ENCODE measurements around the gene MASP2.
"Not testable (repeated sequence)": the region's sequence is repeated elsewhere in the genome, so short reads cannot be mapped to it uniquely, and the experiment has no call there.

Gene MASP2

GRCh38 chr1:11046625-11047365 is at the start of gene MASP2:
Gene MASP2 (minus strand): TSS chr1:11047239. CDS start chr1:11047207, 32 bp downstream.
- DNase-seq (ENCODE audit: low read depth in 2 of 2) = no peak

DNA sequence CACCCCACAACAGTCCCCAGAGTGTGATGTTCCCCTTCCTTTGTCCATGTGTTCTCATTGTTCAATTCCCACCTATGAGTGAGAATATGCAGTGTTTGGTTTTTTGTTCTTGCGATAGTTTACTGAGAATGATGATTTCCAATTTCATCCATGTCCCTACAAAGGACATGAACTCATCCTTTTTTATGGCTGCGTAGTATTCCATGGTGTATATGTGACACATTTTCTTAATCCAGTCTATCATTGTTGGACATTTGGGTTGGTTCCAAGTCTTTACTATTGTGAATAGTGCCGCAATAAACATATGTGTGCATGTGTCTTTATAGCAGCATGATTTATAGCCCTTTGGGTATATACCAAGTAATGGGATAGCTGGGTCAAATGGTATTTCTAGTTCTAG is 36.7 kb upstream of the MASP2 start:
- not testable (repeated sequence) for DNase-seq (ENCODE audit: low read depth in 2 of 2)

DNA sequence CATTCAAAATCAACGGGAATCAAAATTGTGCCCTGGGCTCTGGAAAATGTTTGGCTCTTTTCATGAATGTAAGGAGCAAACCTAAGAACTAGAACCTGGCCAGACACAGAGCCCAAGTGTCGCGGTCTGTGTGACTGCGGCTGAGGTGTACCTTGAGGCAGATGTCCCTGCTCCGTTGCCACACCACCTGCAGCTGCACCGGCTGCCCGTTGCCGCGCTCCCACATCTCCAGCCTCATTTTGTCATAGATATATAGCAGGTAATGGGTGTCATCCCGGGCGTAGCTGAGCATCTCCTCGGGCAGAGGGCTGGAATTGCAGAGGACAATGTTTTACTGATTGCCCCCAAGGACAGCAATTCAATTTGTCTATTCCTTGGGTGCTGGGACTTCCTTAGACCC is 33.9 kb upstream of the MASP2 start:
- DNase-seq (ENCODE audit: low read depth in 2 of 2) = no peak

GRCh38 chr1:11078631-11079030 is 31.6 kb upstream of the MASP2 start:
- no peak for DNase-seq (ENCODE audit: low read depth in 2 of 2)

DNA sequence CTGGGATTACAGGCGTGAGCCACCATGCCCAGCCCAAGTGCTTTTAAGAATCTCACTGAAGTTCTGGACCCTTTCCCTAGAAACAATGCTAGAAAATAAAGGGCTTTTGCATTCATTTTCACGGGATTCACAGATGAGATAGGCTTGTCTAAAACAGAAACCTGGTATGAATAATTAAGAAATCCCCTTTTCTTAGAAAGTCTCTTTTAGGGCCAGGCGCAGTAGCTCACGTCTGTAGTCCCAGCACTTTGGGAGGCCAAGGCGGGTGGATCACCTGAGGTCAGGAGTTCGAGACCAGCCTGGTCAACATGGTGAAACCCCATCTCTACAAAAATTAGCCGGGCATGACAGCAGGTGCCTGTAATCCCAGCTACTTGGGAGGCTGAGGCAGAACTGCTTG is 26.4 kb upstream of the MASP2 start:
- not testable (repeated sequence) for DNase-seq (ENCODE audit: low read depth in 2 of 2)

GRCh38 chr1:11072216-11072917 is 25.3 kb upstream of the MASP2 start:
- DNase-seq (ENCODE audit: low read depth in 2 of 2) = no peak

- DNase-seq (ENCODE audit: low read depth in 2 of 2) = no peak
These were observed 24.6 kb upstream of the MASP2 start for GRCh38 chr1:11071463-11072215.

- no peak for DNase-seq (ENCODE audit: low read depth in 2 of 2)
These were observed 23.8 kb upstream of the MASP2 start for GRCh38 chr1:11070876-11071275.

- no peak for DNase-seq (ENCODE audit: low read depth in 2 of 2)
These were observed 21.8 kb upstream of the MASP2 start for GRCh38 chr1:11068600-11069473.

GRCh38 chr1:11067716-11068599 is 20.9 kb upstream of the MASP2 start:
- DNase-seq (ENCODE audit: low read depth in 2 of 2) = no peak

DNA sequence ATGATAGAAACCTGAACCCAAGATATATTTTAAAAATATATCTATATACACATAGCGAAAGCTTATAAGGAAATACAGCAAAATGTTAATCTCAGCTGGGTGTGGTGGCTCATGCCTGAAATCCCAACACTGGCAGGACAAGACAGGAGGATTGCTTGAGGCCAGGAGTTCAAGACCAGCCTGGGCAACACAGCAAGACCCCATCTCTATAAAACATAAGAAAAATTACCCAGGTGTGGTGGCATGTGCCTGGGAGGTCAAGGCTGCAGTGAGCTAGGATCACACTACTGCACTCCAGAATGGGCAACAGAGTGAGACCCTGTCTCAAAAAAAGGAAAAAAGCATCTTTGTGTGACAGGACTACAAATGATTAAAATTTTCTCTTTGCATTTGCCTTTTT is 18.8 kb upstream of the MASP2 start:
- no peak for DNase-seq (ENCODE audit: low read depth in 2 of 2)

DNA sequence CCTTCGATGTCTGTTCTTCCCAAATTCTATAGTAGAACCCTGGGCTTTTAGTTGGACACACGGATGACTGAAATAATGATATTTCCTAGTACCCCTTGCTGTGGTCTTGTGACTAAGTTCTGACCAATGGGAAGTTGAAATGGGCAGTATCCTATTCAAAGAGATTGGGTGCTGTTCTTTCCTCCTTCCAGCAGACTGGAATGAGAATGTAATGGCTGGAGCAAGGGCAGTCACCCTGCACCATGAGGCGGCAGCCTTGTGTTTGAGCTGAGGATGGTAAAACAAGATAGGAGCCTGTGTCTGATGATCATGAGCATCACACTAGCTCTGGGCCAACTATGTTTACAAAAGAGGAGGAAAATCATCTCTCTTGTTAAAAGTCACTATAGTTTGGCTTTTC is 17.9 kb upstream of the MASP2 start:
- no peak for DNase-seq (ENCODE audit: low read depth in 2 of 2)

- DNase-seq (ENCODE audit: low read depth in 2 of 2) = not testable (repeated sequence)
These were observed 17.0 kb upstream of the MASP2 start for GRCh38 chr1:11063937-11064537.

- DNase-seq (ENCODE audit: low read depth in 2 of 2) = peak; percentile 30 to 32
These were observed 15.9 kb upstream of the MASP2 start for GRCh38 chr1:11062965-11063401.

- DNase-seq (ENCODE audit: low read depth in 2 of 2) = no peak
These were observed 14.8 kb upstream of the MASP2 start for GRCh38 chr1:11061652-11062365.

- DNase-seq (ENCODE audit: low read depth in 2 of 2) = peak; percentile 70 to 91
These were observed 13.2 kb upstream of the MASP2 start, which contains the start of gene SRM for GRCh38 chr1:11059968-11060830. Gene SRM (minus strand): TSS chr1:11060018. CDS start chr1:11059943, 75 bp downstream.

DNA sequence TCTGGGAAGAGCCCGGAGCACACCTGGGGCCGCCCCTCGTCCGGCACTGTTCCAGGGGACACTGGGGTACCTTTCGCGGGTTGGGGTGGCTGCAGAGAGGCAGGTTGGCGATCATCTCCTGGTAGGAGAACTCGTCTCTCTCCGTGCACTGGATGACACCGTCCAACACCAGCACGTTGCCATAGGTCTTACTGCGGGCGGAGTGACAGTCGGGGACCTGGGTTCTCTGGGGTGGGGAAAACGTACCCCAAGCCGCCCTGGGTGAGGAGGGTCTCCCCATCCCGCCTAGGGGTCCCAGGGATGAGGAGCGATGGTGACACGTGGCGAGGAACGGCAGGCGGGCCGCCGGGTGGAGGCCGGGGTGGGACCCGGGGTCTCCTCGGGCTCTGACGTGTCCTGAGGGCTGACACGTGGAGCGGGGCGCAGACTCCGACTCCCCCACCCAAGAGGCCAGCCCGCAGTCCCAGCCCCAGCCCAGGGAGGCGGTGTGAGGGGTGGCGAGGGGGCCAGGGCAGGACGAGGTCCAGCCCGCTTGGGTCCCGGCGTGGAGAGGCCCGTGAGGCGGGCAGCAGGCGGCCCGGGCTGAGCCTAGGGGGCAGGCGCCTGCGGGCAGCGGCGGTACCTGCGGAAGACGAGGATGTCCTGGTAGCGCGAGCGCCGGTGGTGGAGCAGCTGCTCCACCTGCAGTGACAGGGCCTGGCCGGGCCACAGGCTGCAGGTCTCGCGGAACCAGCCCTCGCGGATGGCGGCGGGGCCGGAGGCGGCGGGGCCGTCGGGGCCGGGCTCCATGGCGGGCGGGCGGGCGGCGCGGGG is 12.3 kb upstream of the MASP2 start:
- DNase-seq (ENCODE audit: low read depth in 2 of 2) = peak in 1 of 2 donors; percentile 49
